UCSD-AML1 (cell line): Measurements from ENCODE around the gene CTSW.
"Not testable (repeated sequence)": the region's sequence is repeated elsewhere in the genome, so short reads cannot be mapped to it uniquely, and the experiment has no call there.

Experiments
- DNase-seq: peaks from one replicate; lab custom pipeline; 2025; ENCODE audit not compliant: unreplicated experiment; lab: John Stamatoyannopoulos, UW

The CTSW gene

GRCh38 chr11:65885808-65886536 is 6.3 kb downstream of the CTSW start:
- DNase-seq = no peak

DNA sequence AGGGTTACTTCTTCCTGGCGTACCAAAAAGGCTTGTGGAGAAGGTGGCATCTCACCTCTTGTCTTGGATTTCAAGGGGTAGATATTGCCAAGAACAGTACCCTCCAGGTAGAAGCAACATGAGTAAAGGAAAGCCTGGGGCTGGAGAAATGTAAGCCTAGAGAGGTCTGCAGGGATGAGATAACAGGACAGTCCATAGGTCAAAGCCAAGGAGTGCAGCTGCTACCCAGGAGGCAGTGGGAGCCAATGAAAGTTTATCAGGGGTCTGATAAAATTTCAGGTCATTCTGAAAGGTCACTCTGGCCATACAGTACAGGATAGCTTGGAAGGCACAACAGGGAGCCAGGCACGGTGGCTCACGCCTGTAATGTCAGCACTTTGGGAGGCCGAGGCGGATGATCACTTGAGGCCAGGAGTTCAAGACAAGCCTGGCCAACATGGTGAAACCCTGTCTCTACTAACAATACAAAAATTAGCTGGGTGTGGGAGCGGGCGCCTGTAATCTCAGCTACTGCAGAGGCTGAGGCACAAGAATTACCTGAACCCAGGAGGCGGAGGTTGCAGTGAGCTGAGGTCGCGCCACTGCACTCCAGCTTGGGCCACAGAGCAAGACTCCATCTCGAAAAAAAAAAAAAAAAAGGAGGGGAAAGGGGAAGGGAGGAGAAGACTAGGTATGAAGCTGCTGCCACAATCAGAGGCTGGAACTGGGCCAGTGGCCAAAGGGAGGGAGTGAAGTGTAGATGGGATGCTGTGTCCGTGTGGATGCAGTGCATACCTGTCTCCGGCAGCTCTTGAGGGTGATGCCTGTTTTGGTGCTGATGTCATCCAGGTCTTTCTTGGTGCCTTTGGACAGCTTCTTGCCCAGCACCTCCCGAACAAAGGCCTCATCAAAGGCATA is 7.4 kb downstream of the CTSW start:
- DNase-seq = no peak

- no peak for DNase-seq
Measured at GRCh38 chr11:65887723-65888162, 8.1 kb downstream of the CTSW start.

DNA sequence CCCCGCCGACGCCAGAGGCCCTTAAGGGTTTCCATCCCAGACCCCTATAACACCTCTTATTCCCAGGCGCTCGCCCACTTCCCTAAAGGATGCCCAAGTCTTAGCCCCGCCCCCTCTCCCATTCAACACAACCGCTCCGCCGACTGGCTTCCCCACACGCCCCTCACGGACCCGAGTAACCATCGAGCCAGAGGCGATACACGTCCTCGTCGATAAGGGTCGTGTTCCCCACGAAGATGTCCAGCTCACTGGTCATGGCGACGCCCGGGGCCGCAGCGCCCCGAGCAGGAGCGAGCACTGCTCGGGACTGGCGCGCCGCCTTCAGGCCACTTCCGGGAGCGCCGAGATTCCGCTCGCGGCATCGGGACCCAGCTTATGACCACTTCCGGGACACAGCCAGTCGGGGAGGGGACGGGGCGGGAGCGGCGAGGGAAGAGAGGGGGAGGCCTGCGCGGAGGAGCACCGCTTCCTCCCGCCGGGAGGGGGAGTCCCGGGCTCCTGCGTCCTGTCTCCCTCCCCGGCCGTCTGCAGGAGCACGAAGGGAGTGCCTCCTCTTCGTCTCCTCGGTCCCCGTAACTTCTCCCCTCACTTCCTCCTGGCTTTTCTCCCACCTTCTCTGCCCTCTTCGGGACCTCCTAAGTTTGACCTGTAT is 8.7 kb downstream of the CTSW start, which contains the start of gene FIBP:
Gene FIBP (minus strand): TSS at position 309 of the 652 bp plus-strand sequence. CDS start 53 bp downstream, at position 256.
- DNase-seq = peak; percentile 98

GRCh38 chr11:65890324-65891218 is 10.9 kb downstream of the CTSW start, which contains the start of gene CCDC85B:
Gene CCDC85B, plus strand, starts transcription at chr11:65890673. Its CDS starts 111 bp downstream, at chr11:65890784.
- DNase-seq = peak; percentile 98

DNA sequence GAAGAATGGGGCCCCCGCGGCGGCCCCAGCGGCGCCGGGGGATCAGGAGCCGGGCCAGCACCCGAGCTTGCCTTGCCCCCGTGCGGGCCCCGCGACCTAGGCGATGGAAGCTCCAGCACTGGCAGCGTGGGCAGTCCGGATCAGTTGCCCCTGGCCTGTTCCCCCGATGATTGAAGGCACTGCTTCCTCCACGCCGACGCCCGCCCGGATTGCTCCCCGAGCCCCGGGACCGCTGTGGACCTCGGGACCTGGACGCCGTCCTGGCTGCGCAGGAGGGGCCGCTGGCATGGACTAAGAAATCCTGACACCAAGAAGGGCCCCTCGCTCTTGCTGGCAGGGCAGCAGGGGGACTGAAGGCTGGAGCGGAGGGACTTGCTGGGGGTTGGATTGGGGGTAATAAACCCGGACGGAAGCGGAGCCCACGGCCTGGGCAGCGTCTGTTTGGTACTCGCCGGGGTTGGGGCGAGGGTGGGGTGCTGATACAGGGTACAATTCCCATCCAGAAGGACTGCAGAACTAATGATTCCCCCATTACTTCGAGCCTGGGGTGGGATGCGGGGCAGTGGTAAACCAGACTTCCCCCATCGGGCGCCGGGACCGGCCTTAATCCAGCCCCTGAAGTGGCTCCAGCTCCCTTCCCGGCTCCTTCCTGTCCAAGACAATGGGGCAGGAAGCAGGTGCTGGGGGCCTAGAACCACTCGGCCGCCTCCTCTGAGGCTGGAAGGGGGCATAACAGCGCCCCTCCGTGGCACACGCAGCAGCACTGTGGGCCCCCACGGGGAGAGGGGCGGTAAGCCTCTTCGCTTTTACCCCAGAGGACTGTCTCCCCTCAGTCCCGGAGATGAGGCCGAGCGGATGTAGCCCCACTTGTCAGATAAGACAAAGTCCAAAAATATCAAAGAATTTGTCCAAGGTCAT is 11.8 kb downstream of the CTSW start:
- DNase-seq = peak; percentile 76

DNA sequence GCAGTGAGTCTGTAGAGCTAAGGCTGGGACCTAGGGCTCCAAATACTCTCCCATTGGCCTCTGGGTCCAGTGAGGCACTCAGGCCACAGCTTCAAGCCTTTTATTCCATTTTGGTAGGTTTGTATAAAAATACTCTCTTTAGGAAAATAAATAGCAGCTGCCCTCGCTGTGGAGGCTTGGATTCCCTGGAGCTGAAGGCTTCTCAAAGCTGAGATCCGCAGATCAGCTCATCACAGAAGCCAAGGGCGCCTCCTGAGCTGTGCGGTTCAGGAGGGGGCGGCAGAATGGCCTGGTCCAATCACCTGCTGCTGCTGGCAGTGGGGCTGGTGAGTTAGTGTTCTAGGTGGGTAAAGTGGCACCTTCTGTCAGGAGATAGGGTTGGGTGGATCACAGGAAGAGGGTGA is 12.5 kb downstream of the CTSW start:
- not testable (repeated sequence) for DNase-seq

DNA sequence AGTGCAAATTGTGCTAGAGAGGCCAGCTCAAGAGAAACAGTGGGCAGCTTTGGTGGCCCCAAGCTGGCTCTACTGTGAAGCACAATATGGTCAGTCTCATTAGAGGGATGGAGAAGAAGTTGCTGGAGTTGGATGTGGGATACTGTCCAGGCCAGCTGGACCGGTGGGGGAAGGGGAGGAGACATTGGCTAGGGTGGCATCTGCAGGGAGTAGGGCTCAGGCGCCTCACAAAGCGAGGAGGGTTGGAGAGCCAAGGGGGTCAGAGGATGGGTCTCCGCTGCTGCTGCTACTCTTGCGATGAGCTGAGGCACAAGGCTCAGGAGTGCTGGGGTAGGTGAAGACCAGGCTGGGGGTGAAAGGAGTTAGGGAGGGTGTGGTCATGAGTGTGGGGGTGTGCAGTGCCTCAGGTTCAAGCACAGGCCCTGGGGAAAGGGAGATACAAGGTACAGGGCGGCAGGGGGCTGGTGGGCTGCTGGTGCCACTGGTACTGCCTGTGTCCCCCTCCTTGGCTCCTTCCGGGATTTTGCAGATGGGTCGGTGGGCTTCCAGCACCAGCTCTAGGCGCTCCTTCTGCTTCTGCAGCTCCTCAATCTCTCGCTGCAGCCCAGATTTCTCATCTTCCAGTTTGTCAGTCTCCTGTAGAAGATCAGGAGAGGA is 13.2 kb downstream of the CTSW start:
- DNase-seq = no peak

DNA sequence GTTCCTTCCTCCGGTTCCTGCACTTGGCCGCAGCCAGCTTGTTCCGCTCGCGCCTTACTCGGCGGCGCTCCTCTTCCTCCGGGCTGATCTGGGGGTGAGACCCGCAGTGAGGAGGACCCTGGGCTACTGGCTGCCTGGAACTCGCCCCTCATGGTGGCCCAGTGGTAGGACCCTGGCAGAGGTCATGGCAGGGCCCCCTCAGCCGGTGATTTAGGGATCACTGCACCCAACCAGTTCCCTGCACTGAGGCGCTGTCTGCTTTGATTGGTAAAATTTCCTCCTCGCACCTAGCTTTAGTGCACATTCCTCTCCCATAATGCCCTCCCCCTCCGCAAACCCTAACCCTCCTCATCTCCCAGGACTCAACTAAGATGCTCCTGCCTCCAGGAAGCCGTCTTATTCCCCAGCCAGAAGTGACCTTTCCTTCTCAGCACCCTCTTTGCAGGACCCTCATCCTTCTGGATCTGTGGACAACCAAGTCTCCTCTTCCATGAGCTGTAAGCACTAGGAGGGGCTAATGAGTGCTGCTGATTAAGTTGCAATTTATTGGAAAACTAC is 14.5 kb downstream of the CTSW start:
- DNase-seq = peak; percentile 72

GRCh38 chr11:65895482-65895981 is 15.9 kb downstream of the CTSW start:
- no peak for DNase-seq

DNA sequence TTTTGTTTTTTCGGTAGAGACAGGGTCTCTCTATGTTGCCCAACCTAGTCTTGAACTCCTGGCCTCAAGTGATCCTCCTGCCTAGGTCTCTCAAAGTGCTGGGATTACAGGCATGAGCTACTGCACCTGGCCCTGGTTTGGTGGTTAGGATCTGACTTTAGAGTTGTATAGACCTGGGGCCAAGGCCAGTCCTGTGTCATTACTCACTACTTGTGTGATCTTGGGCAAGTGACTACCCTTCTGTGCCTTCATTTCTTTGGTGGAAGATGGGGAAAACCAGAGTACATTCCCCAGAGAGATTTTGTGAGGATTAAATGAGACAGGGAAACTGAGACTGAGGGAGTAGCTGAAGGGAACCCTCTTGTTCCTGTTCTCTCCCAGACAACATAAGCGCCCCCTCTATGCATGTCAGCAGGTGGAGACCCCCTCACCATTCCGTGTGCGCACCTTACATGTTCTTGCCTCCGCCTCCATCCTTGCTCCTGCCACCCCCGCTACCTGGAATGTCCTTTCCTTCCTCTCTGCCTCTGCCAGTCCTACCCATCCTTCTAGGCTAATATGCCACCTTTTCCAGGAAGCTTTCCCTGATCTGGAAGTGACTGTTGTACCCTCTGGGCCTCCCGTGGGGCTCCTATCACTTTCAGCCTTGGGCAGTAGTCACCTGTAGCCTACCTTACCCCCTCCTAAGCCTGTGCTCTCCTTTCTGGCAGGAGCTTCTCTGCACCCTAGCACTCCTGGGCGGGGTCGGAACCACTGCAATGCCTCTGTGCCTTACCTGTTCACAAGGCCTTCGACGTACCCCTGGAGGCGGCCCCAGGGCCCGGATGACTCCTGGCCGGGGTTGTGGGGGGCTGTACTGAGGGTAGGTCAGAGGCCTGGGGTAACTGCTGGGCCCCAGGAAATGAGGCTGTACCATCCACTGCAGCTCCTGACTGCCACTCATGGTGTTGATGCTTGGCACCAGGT is 16.7 kb downstream of the CTSW start:
- no peak for DNase-seq

DNA sequence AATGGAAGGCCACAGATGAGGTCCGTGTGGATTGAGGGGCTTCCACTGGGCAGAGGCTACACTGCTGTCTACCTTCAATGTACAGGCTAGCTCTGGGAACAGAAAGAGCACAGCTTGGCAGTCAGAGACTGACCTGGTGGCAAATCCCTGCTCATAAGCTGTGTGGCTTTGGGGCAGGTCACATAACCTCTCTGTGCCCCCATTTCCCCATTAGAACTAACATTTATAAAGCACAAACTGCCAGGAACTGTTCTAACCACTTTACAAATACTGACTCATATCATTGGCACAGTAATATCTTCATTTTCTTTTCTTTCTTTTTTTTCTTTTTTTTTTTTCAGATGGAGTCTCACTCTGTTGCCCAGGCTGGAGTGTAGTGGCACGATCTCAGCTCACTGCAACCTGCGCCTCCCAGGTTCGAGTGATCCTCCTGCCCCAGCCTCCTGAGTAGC is 17.4 kb downstream of the CTSW start:
- no peak for DNase-seq

- DNase-seq = no peak
Measured at GRCh38 chr11:65898656-65899355, 19.2 kb downstream of the CTSW start.

GRCh38 chr11:65899356-65900124 is 19.9 kb downstream of the CTSW start:
- peak; percentile 78 for DNase-seq

DNA sequence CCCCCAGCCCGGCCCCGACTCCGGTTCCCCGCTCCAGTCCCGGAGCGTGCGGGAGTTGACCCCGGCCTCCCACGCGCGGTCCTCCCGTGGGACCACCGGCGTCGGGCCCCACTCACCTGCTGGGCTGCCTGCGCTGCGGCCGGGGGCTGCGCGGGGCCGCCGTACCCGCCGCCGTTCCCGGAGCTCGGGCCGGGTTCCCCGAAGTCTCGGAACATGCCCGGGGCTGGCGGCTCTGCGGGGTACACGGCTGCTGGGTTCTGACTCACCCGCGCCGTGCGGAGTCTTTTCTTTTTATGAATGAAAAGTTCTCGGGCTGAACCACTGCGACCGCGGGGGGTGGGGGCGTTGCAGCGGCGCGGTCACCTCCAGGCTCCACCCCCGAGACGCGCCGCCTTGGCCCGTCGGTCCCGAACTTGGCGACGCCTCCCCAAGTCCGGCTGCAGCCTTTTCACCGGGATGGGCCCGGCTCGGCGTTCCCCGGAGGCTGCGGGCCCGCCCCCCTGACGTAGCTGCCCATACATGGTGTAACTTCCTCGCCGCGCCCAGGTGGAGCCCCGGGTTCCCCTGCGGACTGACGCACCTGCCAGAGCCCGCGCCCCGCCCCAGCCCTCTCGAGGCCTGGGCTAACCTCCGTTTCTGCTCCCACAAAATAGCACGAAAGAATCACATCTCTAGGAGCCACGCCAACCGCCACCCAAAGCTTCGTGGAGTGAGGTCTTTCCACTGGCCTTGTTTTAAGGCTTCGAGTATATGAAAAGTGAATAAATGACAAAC is 20.7 kb downstream of the CTSW start, which contains the start of gene FOSL1:
Gene FOSL1 (minus strand): TSS at position 264 of the 774 bp plus-strand sequence. CDS start 49 bp downstream, at position 215.
- peak; percentile 90 for DNase-seq
